OCI-LY1 (cell line): ENCODE data around the gene UST.
"Not testable (repeated sequence)": the region's sequence is repeated elsewhere in the genome, so short reads cannot be mapped to it uniquely, and the experiment has no call there.

Experiments used
- H2AFZ ChIP-seq: fragments of 200-600 bp; sonication (generic), shearing (Covaris generic); 2 replicates; pipeline ENCODE4 v1.6.0; 2014; ENCODE audit warnings: antibody characterized with exemption, mild to moderate bottlenecking, low read length
- H3F3A ChIP-seq: fragments of 200-600 bp; sonication (generic), shearing (Covaris generic); 2 replicates; pipeline ENCODE4 v1.6.0; 2014; ENCODE audit warnings: mild to moderate bottlenecking, antibody characterized with exemption, low read length, moderate library complexity; ENCODE audit not compliant: insufficient read depth
- H3K27ac ChIP-seq: fragments of 200-600 bp; sonication (generic); 2 replicates; pipeline ENCODE4 v1.5.1; 2014; ENCODE audit warnings: low read length, mixed run types, mild to moderate bottlenecking, low read depth; ENCODE audit not compliant: poor library complexity, severe bottlenecking
- H3K27me3 ChIP-seq: fragments of 200-600 bp; sonication (generic); 2 replicates; pipeline ENCODE4 v1.6.0; 2014; ENCODE audit warnings: antibody characterized with exemption, mild to moderate bottlenecking, low read length, moderate library complexity; ENCODE audit not compliant: insufficient read depth
- H3K36me3 ChIP-seq: fragments of 200-600 bp; sonication (generic); 2 replicates; pipeline ENCODE4 v1.6.1; 2014; ENCODE audit warnings: mild to moderate bottlenecking, antibody characterized with exemption, low read length, moderate library complexity, mixed read lengths; ENCODE audit not compliant: insufficient read depth
- H3K4me1 ChIP-seq: fragments of 200-600 bp; sonication (generic); 2 replicates; pipeline ENCODE4 v1.5.1; 2014; ENCODE audit warnings: mild to moderate bottlenecking, low read length, moderate library complexity; ENCODE audit not compliant: insufficient read depth, severe bottlenecking
- H3K4me2 ChIP-seq: fragments of 200-600 bp; sonication (generic), shearing (Covaris generic); 2 replicates; pipeline ENCODE4 v1.6.1; 2014; ENCODE audit warnings: low read length
- H3K4me3 ChIP-seq: fragments of 200-600 bp; sonication (generic); 2 replicates; pipeline ENCODE4 v1.5.1; 2014; ENCODE audit warnings: low read length, low read depth, mild to moderate bottlenecking, mixed read lengths; ENCODE audit not compliant: poor library complexity, severe bottlenecking
- H3K79me2 ChIP-seq: fragments of 200-600 bp; shearing (Covaris generic); 2 replicates; pipeline ENCODE4 v1.6.1; 2016; ENCODE audit warnings: mixed run types, low read length, mixed read lengths; ENCODE audit not compliant: insufficient read depth
- H3K9ac ChIP-seq: fragments of 200-600 bp; sonication (generic), shearing (Covaris generic); 2 replicates; pipeline ENCODE4 v1.6.1; 2014; ENCODE audit warnings: mild to moderate bottlenecking, low read length, mixed read lengths
- H3K9me2 ChIP-seq: fragments of 200-600 bp; sonication (generic), shearing (Covaris generic); 2 replicates; pipeline ENCODE4 v1.6.1; 2014; ENCODE audit warnings: low read depth, mild to moderate bottlenecking, low read length, mixed read lengths
- H3K9me3 ChIP-seq: fragments of 200-600 bp; shearing (Covaris generic); 2 replicates; pipeline ENCODE4 v1.6.1; 2014; ENCODE audit warnings: low read length, mixed read lengths
- H4K20me1 ChIP-seq: fragments of 200-600 bp; sonication (generic), shearing (Covaris generic); 2 replicates; pipeline ENCODE4 v1.6.0; 2016; ENCODE audit warnings: mild to moderate bottlenecking, low read length; ENCODE audit not compliant: insufficient read depth
- CTCF ChIP-seq: fragments of 200-600 bp; sonication (generic), shearing (Covaris generic); IDR thresholded peaks from 2 replicates; pipeline ENCODE4 v1.5.1; 2017; ENCODE audit warnings: mild to moderate bottlenecking, antibody characterized with exemption, low read length, moderate library complexity, mixed read lengths
- EZH2 ChIP-seq: fragments of 200-600 bp; sonication (generic), shearing (Covaris generic); IDR thresholded peaks from 2 replicates; pipeline ENCODE4 v1.8.0; 2017; ENCODE audit warnings: borderline replicate concordance, mixed run types, mild to moderate bottlenecking, antibody characterized with exemption, low read length, moderate library complexity, mixed read lengths

The UST gene

GRCh38 chr6:148760568-148761526, 14.0 kb downstream of the UST start:
- TF ChIP-seq CTCF = no peak
- H3K27me3 ChIP-seq = peaks cover 7% of the 10 kb centered on the region; the same call in 1 of the 2 replicates
- H3K9ac ChIP-seq = no peak overlapping the region
- H3F3A ChIP-seq = no peaks in the 10 kb centered on the region
- H3K4me3 ChIP-seq = no peak overlapping the region
- H4K20me1 ChIP-seq = no peaks in the 10 kb centered on the region
- no peak overlapping the region for H3K4me2 ChIP-seq
- no peak overlapping the region for H3K27ac ChIP-seq
- no peaks in the 10 kb centered on the region for H3K9me2 ChIP-seq
- H3K79me2 ChIP-seq = no peaks in the 10 kb centered on the region
- no peaks in the 10 kb centered on the region for H3K9me3 ChIP-seq
- H3K36me3 ChIP-seq = no peaks in the 10 kb centered on the region
- no peaks in the 10 kb centered on the region for H3K4me1 ChIP-seq
- H2AFZ ChIP-seq = no peak overlapping the region

- H3K9me2 ChIP-seq = no peaks in the 10 kb centered on the region
- H4K20me1 ChIP-seq = no peaks in the 10 kb centered on the region
- no peaks in the 10 kb centered on the region for H3F3A ChIP-seq
- H3K4me3 ChIP-seq = no peak overlapping the region
- H3K4me2 ChIP-seq = no peak overlapping the region
- H3K27me3 ChIP-seq = peaks cover 7% of the 10 kb centered on the region; the same call in 1 of the 2 replicates
- H3K4me1 ChIP-seq = no peaks in the 10 kb centered on the region
- no peak overlapping the region for H3K9ac ChIP-seq
- H3K79me2 ChIP-seq = no peaks in the 10 kb centered on the region
- H3K27ac ChIP-seq = no peak overlapping the region
- TF ChIP-seq CTCF = no peak
- TF ChIP-seq EZH2 = no peak
- H2AFZ ChIP-seq = no peak overlapping the region
- no peaks in the 10 kb centered on the region for H3K9me3 ChIP-seq
- H3K36me3 ChIP-seq = no peaks in the 10 kb centered on the region
Measured at GRCh38 chr6:148761527-148762011, 14.7 kb downstream of the UST start.

GRCh38 chr6:148762231-148762630, 15.4 kb downstream of the UST start:
- H3K27me3 ChIP-seq = peaks cover 7% of the 10 kb centered on the region; the same call in 1 of the 2 replicates
- no peak overlapping the region for H3K27ac ChIP-seq
- no peaks in the 10 kb centered on the region for H3K4me1 ChIP-seq

GRCh38 chr6:148764259-148765020, 17.6 kb downstream of the UST start:
- H3K9me2 ChIP-seq, H3F3A ChIP-seq, H3K9me3 ChIP-seq, H3K4me1 ChIP-seq, H3K9ac ChIP-seq, H3K27ac ChIP-seq, H3K4me2 ChIP-seq, H4K20me1 ChIP-seq, H3K36me3 ChIP-seq, H3K79me2 ChIP-seq, H3K27me3 ChIP-seq, H2AFZ ChIP-seq, H3K4me3 ChIP-seq: not testable (repeated sequence)

More at GRCh38 chr6:148762231-148762630, 15.4 kb downstream of the UST start:
- H2AFZ ChIP-seq = no peak overlapping the region
- H3K9me2 ChIP-seq = no peaks in the 10 kb centered on the region
- no peaks in the 10 kb centered on the region for H4K20me1 ChIP-seq
- H3K79me2 ChIP-seq = no peaks in the 10 kb centered on the region
- no peaks in the 10 kb centered on the region for H3K9me3 ChIP-seq
- TF ChIP-seq EZH2 = no peak
- no peak for TF ChIP-seq CTCF
- no peak overlapping the region for H3K4me3 ChIP-seq
- no peak overlapping the region for H3K9ac ChIP-seq
- no peaks in the 10 kb centered on the region for H3K36me3 ChIP-seq
- H3F3A ChIP-seq = no peaks in the 10 kb centered on the region
- H3K4me2 ChIP-seq = no peak overlapping the region
